ENCODE results near the gene ZNF783.

- TF ChIP-seq NFE2L1 (CRISPR knock-in tag; IDR thresholded peaks at IDR 0.05) (no peak), AR (CRISPR knock-in tag; IDR thresholded peaks at IDR 0.05) (no peak), CBFB (CRISPR knock-in tag; IDR thresholded peaks at IDR 0.05; ENCODE audit: low read depth) (no peak), CTCF (IDR thresholded peaks at IDR 0.05) (no peak)
These were observed 71.3 kb downstream of the ZNF783 start for GRCh38 chr7:149333321-149333717.
